GM12891 (cell line): ENCODE measurements around the gene CD99.

Source experiments
- PAX5 ChIP-seq: IDR thresholded peaks from 2 replicates; pipeline ENCODE4 v1.6.1; 2011; ENCODE audit warnings: low read length, moderate library complexity, mild to moderate bottlenecking; ENCODE audit not compliant: insufficient read depth, severe bottlenecking
- POLR2A ChIP-seq: IDR thresholded peaks from 2 replicates; pipeline ENCODE4 v1.6.1; 2011; ENCODE audit warnings: low read depth, low read length, control low read depth
- POLR2AphosphoS5 ChIP-seq: IDR thresholded peaks from 2 replicates; pipeline ENCODE4 v1.6.1; 2011; ENCODE audit warnings: low read depth, low read length, control low read depth
- POU2F2 ChIP-seq: IDR thresholded peaks from 2 replicates; pipeline ENCODE4 v1.6.1; 2011; ENCODE audit warnings: low read depth, mild to moderate bottlenecking, control low read depth, low read length, moderate library complexity
- SPI1 ChIP-seq: IDR thresholded peaks from 2 replicates; pipeline ENCODE4 v1.6.1; 2011; ENCODE audit warnings: low read depth, low read length, control low read depth
- TAF1 ChIP-seq: IDR thresholded peaks from 2 replicates; pipeline ENCODE4 v1.6.1; 2011; ENCODE audit warnings: low read depth, low read length, control low read depth

DNA sequence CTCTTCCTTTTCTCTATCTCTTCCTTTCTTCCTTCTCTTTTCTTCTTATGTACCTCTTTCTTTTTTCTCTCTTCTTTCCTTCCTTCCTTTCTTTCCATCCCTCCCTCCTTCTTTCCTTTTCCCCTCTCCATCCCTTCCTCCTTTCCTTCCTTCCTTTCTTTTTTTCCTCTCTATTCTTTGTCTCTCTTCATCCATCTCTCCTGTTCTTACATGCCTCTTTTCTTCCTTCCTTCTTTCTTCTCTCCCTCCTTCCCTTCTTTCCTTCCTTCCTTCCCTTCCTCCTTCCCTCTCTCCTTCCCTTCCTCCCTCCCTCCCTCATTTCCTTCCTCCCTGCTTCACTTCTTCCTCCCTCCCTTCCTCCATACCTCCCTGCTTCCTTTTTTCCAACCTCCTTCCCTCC is 41.6 kb downstream of the CD99 start:
- TF ChIP-seq TAF1: no peak
- TF ChIP-seq POLR2AphosphoS5: no peak
- TF ChIP-seq PAX5: no peak
- no peak for TF ChIP-seq POLR2A
- no peak for TF ChIP-seq SPI1
- no peak for TF ChIP-seq POU2F2
